Motor neuron (in vitro differentiated cells): ENCODE results near the gene ELF1. TPM values are rescaled to one million over a fixed set of nuclear protein-coding genes. Genes with fewer than 3 reads are reported as not detected.

ENCODE experiments used
- ATAC-seq, 8 experiments: fragments of 200-7000 bp; cut with Tn5 transposase; replicated peaks in 6 of 8; 2 replicates each; pipeline ENCODE4 v1.8.0; 2021; ENCODE audit warnings: mild to moderate bottlenecking in 8 of 8, moderate library complexity in 8 of 8
- H3K27ac ChIP-seq, 2 donors: fragments of 250-450 bp; sonication (Bioruptor Pico); 2 replicates each; pipeline ENCODE4 v1.9.0; 2021; ENCODE audit warnings: antibody characterized with exemption in 2 of 2, mild to moderate bottlenecking in 2 of 2, moderate library complexity in 1 of 2
- H3K4me1 ChIP-seq, 2 donors: fragments of 250-450 bp; sonication (Bioruptor Pico); replicated peaks in 1 of 2; 2 replicates each; pipeline ENCODE4 v1.6.1; 2021; ENCODE audit warnings: antibody characterized with exemption in 2 of 2, mild to moderate bottlenecking in 2 of 2, moderate library complexity in 1 of 2
- H3K4me3 ChIP-seq, 5 donors: fragments of 250-450 bp; sonication (Bioruptor Pico); 2 replicates each; pipeline ENCODE4 v1.9.0; 2021; ENCODE audit warnings: antibody characterized with exemption in 5 of 5, mild to moderate bottlenecking in 5 of 5, moderate library complexity in 4 of 5
- WGBS, 10 experiments: fragments of 450-650 bp; shearing (Covaris generic); methylation state at CpG; one replicate each; pipeline ENCODE4 v1.0.0; 2022; 5-methylcytosine and 5-hydroxymethylcytosine counted together
- in situ Hi-C, 9 experiments: fragments of 400-800 bp; cut with MboI; loops; one replicate each; pipeline ENCODE4 v1.15.0; 2021; ENCODE audit warnings: low sequenced_read_pairs in 9 of 9, low pct_unique_long_range_greater_than_20kb in 2 of 9; ENCODE audit not compliant: unreplicated experiment in 9 of 9
- total RNA-seq, 8 experiments: library from RNA; unstranded; fragments of 300-600 nt; gene quantifications; 2 replicates each; pipeline versions ENCODE4 v1.2.3 to v1.2.4, GENCODE V29; 2022

The ELF1 gene
- total RNA-seq, 8 experiments from 2014 or later = 5.9 to 48.0 (median 16.5) TPM

DNA sequence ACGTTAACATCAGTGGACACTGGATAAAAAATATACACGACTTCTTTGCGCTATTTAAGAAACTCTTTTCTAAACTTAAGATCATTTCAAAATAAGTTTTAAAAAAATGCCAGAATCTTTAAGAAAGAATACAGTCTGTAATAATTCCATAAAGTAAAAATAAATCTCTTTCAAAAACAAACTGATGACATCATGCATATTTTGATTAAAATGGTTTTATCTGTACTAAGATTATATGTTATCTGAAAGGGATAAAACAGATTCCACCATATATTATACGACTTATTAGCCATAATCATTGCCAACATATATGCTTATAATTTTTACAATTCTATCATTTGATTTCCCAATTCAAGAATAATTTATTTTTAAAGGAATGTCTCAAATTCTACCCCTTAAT is 15.3 kb upstream of the ELF1 start:
- H3K27ac ChIP-seq = no peak overlapping the region
- no peak for ATAC-seq
- WGBS, 10 experiments = 82 to 100% (median 96%) methylated on average over 3 to 4 of the region's 4 CpGs

DNA sequence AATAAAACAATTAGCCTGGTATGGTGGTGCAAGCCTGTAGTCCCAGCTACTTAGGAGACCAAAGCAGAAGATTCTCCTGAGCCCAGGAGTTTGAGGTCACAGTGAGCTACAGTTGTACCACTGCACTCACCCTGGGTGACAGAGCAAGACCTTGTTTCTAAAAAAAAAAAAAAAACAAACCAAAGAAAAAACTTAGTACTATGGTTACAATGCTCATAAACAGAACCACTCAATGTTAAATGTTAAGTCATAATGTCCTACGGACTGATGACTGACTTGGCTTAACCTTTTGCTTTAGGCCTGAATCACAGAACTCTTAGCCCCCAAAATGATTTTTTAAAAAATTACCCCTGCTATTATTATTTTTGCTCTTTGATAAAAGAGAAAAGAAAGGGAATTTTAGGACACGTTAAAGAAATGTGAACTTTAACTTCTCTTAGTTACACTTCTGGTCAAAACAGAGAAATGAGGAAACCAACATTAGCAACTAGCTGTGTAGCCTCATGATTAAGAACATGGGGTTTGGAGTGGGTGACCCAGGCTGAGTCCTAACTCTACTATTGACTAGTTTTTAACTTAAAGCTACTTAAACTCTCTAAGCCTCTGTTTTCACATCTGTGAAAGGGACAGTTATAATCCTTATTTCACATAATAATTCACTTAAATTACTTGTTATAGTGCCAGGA is 13.7 kb upstream of the ELF1 start:
- in situ Hi-C loops = no loop called here
- 0 to 100% (median 68%) methylated on average over 1 to 2 of the region's 2 CpGs for WGBS, 10 experiments
- no peak for ATAC-seq

More for the DNA sequence above, 15.3 kb upstream of the ELF1 start:
- H3K4me3 ChIP-seq = no peak overlapping the region
- in situ Hi-C loops = no loop called here
- peaks cover 2 to 3% of the 10 kb centered on the region in 2 donors for H3K4me1 ChIP-seq

DNA sequence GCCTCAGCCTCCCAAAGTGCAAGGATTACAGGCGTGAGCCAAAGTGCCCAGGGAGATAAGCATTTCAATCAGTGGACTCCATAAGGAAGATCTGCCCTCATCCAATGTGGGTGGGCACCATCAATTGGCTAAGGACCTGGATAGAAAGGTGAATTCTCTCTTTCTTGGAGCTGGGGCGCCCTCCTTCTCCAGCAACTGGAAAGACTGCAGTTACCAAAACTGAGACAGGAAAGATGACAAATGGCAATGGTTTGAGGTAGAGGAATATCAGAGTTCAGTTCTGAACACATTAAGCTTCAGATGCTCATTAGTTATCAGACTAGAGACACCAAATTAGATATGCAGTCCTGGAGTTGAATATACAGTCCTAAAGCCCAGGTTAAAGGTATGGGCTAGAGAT is 10.5 kb upstream of the ELF1 start:
- in situ Hi-C loops = no loop called here
- no peaks in the 10 kb centered on the region for H3K4me1 ChIP-seq
- ATAC-seq = no peak
- no peak overlapping the region for H3K27ac ChIP-seq
- WGBS, 10 experiments = 93 to 100% (median 100%) methylated on average over 1 to 2 of the region's 2 CpGs; no CpG with 5 or more reads in 4 of the 10 experiments
- H3K4me3 ChIP-seq = no peak overlapping the region

More for the DNA sequence above, 13.7 kb upstream of the ELF1 start:
- no peak overlapping the region for H3K27ac ChIP-seq
- peaks cover 2 to 3% of the 10 kb centered on the region in 2 donors for H3K4me1 ChIP-seq
- H3K4me3 ChIP-seq = no peak overlapping the region

DNA sequence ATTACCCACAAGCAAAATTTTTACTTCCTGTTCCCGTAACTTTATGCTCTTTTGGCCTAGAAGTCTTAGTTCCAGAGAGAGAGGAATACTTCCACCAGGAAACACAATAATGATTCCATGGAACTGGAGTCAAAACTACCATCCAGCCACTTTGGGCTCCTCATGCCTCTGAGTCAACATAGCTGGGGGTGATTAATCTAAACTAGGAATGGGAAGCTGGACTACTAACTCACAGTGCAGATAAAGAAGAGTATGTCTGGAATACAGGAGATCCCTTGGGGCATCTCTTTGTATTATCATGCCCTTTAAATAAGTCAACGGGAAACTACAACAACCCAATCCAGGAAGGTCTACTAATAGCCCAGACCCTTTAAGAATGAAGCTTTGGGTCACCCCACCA is 8.9 kb upstream of the ELF1 start:
- Histone ChIP-seq H3K4me1 (no peaks in the 10 kb centered on the region), H3K4me3 (no peak overlapping the region)
- in situ Hi-C loops = no loop called here

DNA sequence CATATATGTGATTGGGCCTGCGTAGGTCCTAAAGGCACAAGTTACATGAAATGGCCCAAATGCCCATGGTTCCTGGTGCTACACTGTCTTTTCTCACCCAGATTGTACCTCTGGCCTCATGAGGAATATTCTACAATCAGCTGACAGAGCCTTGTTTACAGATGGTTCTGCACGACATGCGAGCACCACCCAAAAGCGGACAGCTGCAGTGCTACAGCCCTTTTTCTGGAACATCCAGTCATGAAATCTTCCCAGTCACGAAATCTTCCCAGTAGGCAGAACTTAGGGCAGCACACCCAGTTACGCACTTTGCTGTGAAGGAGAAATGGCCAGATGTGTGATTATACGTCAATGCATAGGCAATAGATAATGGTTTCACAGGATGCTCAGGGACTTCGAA is 7.7 kb upstream of the ELF1 start:
- in situ Hi-C loops = no loop called here
- 69 to 100% (median 98%) methylated on average over 2 to 6 of the region's 8 CpGs; no CpG with 5 or more reads in 2 of the 10 experiments for WGBS, 10 experiments

More for the DNA sequence above, 8.9 kb upstream of the ELF1 start:
- WGBS, 10 experiments = 83 to 100% (median 100%) methylated on average over 1 to 2 of the region's 2 CpGs; no CpG with 5 or more reads in 4 of the 10 experiments
- no peak for ATAC-seq
- no peak overlapping the region for H3K27ac ChIP-seq

DNA sequence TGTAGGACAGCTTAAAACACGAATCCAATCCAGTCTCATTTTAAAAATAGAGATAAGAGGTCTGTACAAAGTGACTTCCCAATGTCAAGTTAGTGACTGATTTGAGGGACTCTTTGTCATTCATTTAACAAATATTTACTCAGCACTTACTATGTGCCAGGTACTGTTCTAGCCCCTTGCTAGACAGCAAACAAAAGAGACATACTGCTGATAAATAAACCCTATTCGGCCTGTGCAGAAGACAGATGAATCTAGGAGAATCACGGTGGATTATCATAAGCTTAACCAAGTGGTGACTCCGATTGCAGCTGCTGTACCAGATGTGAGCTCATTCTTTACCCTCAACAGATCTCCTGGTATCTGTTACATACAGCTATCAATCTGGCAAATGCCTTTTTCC is 6.4 kb upstream of the ELF1 start:
- peak in 1 of 8 experiments; percentile 33 for ATAC-seq
- in situ Hi-C loops = no loop called here
- no peak overlapping the region for H3K27ac ChIP-seq
- 57 to 82% (median 75%) methylated on average over 1 to 3 of the region's 4 CpGs; no CpG with 5 or more reads in 2 of the 10 experiments for WGBS, 10 experiments
- H3K4me3 ChIP-seq = no peak overlapping the region
- peaks cover 0 to 7% of the 10 kb centered on the region in 2 donors for H3K4me1 ChIP-seq

More for the DNA sequence above, 7.7 kb upstream of the ELF1 start:
- H3K4me3 ChIP-seq = no peak overlapping the region
- H3K27ac ChIP-seq = no peak overlapping the region
- peak in 3 of 8 experiments; percentile 58 to 94 (median 77) for ATAC-seq
- no peaks in the 10 kb centered on the region for H3K4me1 ChIP-seq

DNA sequence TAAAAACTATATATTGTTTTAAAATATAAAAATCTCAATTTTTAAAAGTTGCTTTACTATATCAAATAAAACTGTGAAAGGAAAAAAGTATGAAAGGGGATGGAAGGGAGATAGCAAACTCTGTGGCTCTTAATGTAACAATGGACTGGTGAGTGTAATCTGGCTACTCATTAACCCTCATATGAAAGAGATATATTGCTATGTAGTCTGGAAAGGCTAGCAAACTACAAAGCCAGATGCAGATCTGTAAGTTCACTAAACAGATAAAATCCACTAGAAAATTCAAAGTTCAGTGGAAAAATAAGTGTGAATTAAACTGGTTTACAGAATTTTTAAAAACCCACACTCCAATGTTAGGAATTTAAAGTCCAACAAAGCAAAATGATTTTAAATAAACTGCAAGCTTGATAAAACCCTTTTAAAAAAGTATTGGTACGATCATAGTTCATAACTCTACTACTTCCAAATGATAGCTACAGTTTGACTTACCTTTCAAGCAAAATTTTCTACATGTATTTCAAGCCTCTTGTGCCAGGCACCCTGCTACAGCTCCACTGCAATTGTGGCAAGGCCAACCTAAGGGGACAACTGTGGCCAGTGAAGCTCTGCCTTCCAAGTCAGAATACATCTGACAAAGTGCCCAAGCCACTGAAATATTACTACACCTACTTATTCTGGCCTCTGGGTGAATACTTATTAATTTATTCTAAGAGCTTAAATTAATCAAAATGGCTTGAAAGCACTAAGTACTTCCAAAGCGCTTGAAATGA is 647 bp upstream of the ELF1 start:
- H3K27ac ChIP-seq = peak overlapping the region in 1 of 2 donors; percentile 73
- peak in 3 of 8 experiments; percentile 42 to 64 (median 46) for ATAC-seq
- no peak overlapping the region for H3K4me3 ChIP-seq
- in situ Hi-C loops = no loop called here
- peaks cover 4 to 27% of the 10 kb centered on the region in 2 donors for H3K4me1 ChIP-seq
- WGBS, 10 experiments = 20 to 92% (median 50%) methylated on average over 1 to 2 of the region's 2 CpGs; no CpG with 5 or more reads in 1 of the 10 experiments

DNA sequence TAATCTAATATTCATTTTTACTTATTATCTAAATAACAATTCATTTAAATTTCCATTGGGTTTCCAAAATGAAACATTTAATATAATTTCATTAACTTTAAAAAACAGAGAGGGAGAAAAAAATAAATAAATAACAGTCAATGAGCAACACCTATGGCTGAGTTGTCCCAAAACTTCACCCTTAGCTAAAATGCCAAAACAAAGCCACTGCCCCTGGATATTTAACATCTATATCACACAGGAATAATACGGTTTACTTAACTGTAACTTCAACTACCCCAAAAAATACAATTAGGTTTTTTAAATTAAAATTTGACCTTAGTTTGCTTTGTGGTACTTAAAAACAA is 541 bp downstream of the ELF1 start:
- Histone ChIP-seq H3K27ac (peak overlapping the region in 1 of 2 donors; percentile 73), H3K4me1 (peaks cover 4 to 27% of the 10 kb centered on the region in 2 donors), H3K4me3 (peak overlapping the region in 1 of 5 donors; percentile 23)
- ATAC-seq = no peak
- WGBS, 10 experiments = 27 to 88% (median 50%) methylated on average over 1 of the region's 1 CpG; no CpG with 5 or more reads in 3 of the 10 experiments
- in situ Hi-C loops = no loop called here

DNA sequence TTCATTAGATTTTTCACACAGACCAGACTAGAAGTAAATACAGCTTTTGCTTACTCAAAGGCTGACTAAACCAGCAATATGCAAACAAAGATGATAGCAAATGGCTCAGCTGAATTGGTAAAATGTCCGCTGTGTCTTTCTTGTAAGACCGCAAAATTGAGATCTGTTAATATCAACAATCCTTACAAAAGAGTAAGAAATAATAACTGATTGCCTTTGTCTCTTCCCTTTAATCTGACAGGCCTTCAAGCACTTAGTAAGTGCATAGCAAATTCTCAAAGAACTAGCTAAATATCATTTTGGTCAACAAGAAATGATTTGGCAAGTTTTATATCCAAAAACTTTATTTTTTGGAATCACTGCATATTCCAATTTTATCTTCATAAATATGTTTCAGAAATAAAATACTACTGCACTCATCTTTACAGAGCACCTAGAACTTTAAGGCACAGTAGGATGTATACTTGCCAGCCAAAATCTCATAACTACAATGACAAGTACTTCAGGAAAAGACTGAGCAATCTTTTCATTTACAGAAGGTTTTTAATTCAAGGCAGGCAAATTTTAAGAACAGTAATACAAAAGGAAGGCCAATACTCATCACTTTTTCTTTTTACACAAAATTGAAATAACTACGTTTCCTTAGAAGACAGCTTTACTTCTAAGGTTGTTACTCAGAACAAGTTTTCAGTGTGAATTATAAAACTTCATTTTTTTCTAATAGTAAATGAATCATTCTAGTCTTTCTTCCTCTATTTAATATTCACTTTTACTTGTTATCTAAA is 1.1 kb downstream of the ELF1 start:
- Histone ChIP-seq H3K4me1 (peaks cover 4 to 27% of the 10 kb centered on the region in 2 donors), H3K4me3 (peak overlapping the region in 1 of 5 donors; percentile 13), H3K27ac (peak overlapping the region in 1 of 2 donors; percentile 21)
- whole genome bisulfite sequencing, 10 experiments = 66 to 93% (median 86%) methylated on average over 2 to 3 of the region's 3 CpGs
- ATAC-seq = peak in 1 of 8 experiments; percentile 32
- in situ Hi-C loops = no loop called here

DNA sequence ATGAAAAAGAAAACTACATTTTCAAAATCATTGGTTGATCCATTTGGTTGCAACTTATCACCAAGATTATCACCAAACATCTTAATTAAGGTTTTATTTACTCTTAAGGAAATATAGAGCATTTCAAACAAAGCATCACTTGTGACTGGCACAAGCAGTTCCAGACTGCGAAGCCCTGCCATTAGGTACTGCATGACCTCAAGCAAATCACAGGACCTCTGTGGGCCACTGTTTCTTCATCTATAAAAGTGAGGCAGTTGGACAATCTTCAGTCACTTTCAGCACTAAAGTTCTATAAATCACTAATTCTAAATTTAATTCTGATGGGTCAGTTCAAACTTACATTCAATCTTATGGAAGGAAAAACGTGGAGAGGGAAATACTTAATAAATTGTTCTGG is 2.0 kb downstream of the ELF1 start:
- ATAC-seq = no peak
- WGBS, 10 experiments = 20 to 100% (median 81%) methylated on average over 1 to 2 of the region's 2 CpGs; no CpG with 5 or more reads in 1 of the 10 experiments
- in situ Hi-C loops = no loop called here
- H3K4me1 ChIP-seq = peaks cover 4 to 27% of the 10 kb centered on the region in 2 donors
- peak overlapping the region in 1 of 2 donors; percentile 52 for H3K27ac ChIP-seq
- no peak overlapping the region for H3K4me3 ChIP-seq

DNA sequence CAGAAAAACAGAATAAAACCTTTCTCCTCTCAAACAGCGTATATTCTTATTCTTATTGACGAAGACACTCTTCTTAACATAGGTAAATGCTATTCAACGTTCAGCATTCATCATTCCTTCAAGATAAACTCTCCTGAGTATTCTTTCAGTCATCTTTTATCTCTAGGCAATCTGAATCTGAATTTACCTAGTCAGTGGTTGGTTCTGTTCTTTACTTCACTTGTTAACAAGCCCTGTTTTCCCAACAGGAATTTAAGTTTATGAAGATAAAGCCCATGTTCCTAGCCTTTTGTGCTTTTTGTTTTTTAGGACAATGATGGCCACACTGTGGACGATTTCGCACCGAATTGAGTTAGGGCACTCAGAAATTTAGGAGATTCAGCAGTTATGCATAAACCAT is 3.2 kb downstream of the ELF1 start:
- 29 to 98% (median 80%) methylated on average over 1 to 6 of the region's 6 CpGs for WGBS, 10 experiments
- no peak for ATAC-seq
- H3K4me1 ChIP-seq = peaks cover 4 to 22% of the 10 kb centered on the region in 2 donors
- H3K4me3 ChIP-seq = no peak overlapping the region
- in situ Hi-C loops = no loop called here
- no peak overlapping the region for H3K27ac ChIP-seq

DNA sequence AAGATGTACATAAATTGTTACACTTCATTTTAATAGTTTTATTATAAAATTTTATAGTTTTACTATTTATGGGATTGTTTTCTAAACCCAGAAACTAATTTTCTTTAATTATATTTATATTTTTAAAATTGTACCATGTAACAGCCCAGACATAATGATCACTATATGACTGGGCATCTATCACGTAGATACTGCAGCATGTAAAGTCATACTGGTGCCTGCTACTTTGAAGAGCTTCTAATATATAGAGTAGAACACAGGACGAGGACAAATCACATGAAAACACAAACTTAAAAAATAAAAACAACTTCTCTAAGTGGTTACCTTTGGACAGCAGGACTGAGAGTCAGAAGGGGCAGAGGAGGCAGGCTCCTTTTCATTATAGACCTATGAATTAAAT is 5.3 kb downstream of the ELF1 start:
- 78 to 100% (median 94%) methylated on average over 1 to 2 of the region's 2 CpGs for WGBS, 10 experiments
- peaks cover 0 to 5% of the 10 kb centered on the region in 2 donors for H3K4me1 ChIP-seq
- no peak overlapping the region for H3K27ac ChIP-seq
- no peak for ATAC-seq
- in situ Hi-C loops = no loop called here
- no peak overlapping the region for H3K4me3 ChIP-seq

DNA sequence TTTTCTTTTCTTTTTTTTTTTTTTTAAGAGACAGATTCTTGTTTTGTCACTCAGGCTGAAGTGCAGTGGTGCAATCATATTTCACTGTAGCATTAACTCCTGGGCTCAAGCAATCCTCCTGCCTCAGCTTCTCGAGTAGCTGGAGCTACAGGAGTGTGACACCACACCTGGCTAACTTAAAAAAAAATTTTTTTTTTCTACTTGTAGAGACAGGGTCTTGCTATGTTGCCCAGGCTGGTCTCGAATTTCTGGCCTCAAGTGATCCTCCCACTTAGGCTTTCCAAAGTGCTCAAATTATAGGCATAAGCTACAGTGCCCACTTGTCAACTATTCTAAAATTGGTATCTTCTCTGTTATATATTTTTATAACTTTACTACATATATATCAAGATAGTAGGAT is 6.6 kb downstream of the ELF1 start:
- H3K4me3 ChIP-seq = no peak overlapping the region
- in situ Hi-C loops = no loop called here
- H3K27ac ChIP-seq = no peak overlapping the region
- 61 to 100% (median 83%) methylated on average over 1 to 2 of the region's 2 CpGs; no CpG with 5 or more reads in 1 of the 10 experiments for WGBS, 10 experiments
- ATAC-seq = no peak
- H3K4me1 ChIP-seq = peaks cover 0 to 10% of the 10 kb centered on the region in 2 donors
